ENCODE measurements around the gene TMPRSS4. TPM values are rescaled to one million over a fixed set of nuclear protein-coding genes. Genes with fewer than 3 reads are reported as not detected.

TMPRSS4 gene
- total RNA-seq, 1 experiment from 2014 or later: 99.9 TPM

- no peaks in the 10 kb centered on the region for H3K27me3 Mint-ChIP-seq (ENCODE audit: unreplicated experiment)
- intact Hi-C loops (cut with micrococcal nuclease; ENCODE audit: unreplicated experiment): no loop called here
- no peak overlapping the region for H3K4me3 Mint-ChIP-seq (ENCODE audit: low read depth, unreplicated experiment)
- TF ChIP-seq CTCF (IDR thresholded peaks at IDR 0.05; ENCODE audit: unreplicated experiment): no peak
- H3K9me3 Mint-ChIP-seq (ENCODE audit: low read depth, unreplicated experiment): no peaks in the 10 kb centered on the region
- CTCF ChIA-PET: no interaction called here
- peaks cover 21% of the 10 kb centered on the region for H3K36me3 Mint-ChIP-seq (ENCODE audit: insufficient read depth, unreplicated experiment)
- no TSS peak for BruUV-seq (replicated peaks)
- DNase-seq: no peak
- H3K4me1 Mint-ChIP-seq (ENCODE audit: low read depth, unreplicated experiment): no peaks in the 10 kb centered on the region
- no peak overlapping the region for H3K27ac Mint-ChIP-seq (ENCODE audit: unreplicated experiment)
These were observed 34.8 kb downstream of the TMPRSS4 start for GRCh38 chr11:118111744-118112035.

GRCh38 chr11:118112711-118113430, 36.0 kb downstream of the TMPRSS4 start:
- H3K36me3 Mint-ChIP-seq (ENCODE audit: insufficient read depth, unreplicated experiment): peaks cover 21% of the 10 kb centered on the region
- no peaks in the 10 kb centered on the region for H3K4me1 Mint-ChIP-seq (ENCODE audit: low read depth, unreplicated experiment)
- BruUV-seq (replicated peaks): no TSS peak
- no peak overlapping the region for H3K4me3 Mint-ChIP-seq (ENCODE audit: low read depth, unreplicated experiment)
- H3K27me3 Mint-ChIP-seq (ENCODE audit: unreplicated experiment): no peaks in the 10 kb centered on the region
- intact Hi-C loops (cut with micrococcal nuclease; ENCODE audit: unreplicated experiment): no loop called here
- no peak for DNase-seq
- H3K27ac Mint-ChIP-seq (ENCODE audit: unreplicated experiment): no peak overlapping the region
- CTCF ChIA-PET: no interaction called here
- no peak for TF ChIP-seq CTCF (IDR thresholded peaks at IDR 0.05; ENCODE audit: unreplicated experiment)
- no peaks in the 10 kb centered on the region for H3K9me3 Mint-ChIP-seq (ENCODE audit: low read depth, unreplicated experiment)

- TF ChIP-seq CTCF (IDR thresholded peaks at IDR 0.05; ENCODE audit: unreplicated experiment): no peak
- intact Hi-C loops (cut with micrococcal nuclease; ENCODE audit: unreplicated experiment): no loop called here
- Mint-ChIP-seq H3K4me3 (ENCODE audit: low read depth, unreplicated experiment) (no peak overlapping the region), H3K36me3 (ENCODE audit: insufficient read depth, unreplicated experiment) (peaks cover 21% of the 10 kb centered on the region), H3K27ac (ENCODE audit: unreplicated experiment) (no peak overlapping the region), H3K4me1 (ENCODE audit: low read depth, unreplicated experiment) (no peaks in the 10 kb centered on the region), H3K27me3 (ENCODE audit: unreplicated experiment) (no peaks in the 10 kb centered on the region), H3K9me3 (ENCODE audit: low read depth, unreplicated experiment) (no peaks in the 10 kb centered on the region)
- no peak for DNase-seq
- no TSS peak for BruUV-seq (replicated peaks)
- CTCF ChIA-PET: interaction anchor here (0.6 kb wide), 1 partner anchor 66 kb away, joined by 3 read pairs; no protein-coding TSS in a partner anchor
These were observed 37.4 kb downstream of the TMPRSS4 start for GRCh38 chr11:118114266-118114665.

GRCh38 chr11:118115048-118115447, 38.2 kb downstream of the TMPRSS4 start:
- TF ChIP-seq CTCF (IDR thresholded peaks at IDR 0.05; ENCODE audit: unreplicated experiment): no peak
- CTCF ChIA-PET: interaction anchor here (0.6 kb wide), 1 partner anchor 67 kb away, joined by 3 read pairs; no protein-coding TSS in a partner anchor
- peaks cover 21% of the 10 kb centered on the region for H3K36me3 Mint-ChIP-seq (ENCODE audit: insufficient read depth, unreplicated experiment)
- no peak for DNase-seq
- intact Hi-C loops (cut with micrococcal nuclease; ENCODE audit: unreplicated experiment): no loop called here
- no peaks in the 10 kb centered on the region for H3K27me3 Mint-ChIP-seq (ENCODE audit: unreplicated experiment)
- H3K9me3 Mint-ChIP-seq (ENCODE audit: low read depth, unreplicated experiment): no peaks in the 10 kb centered on the region
- H3K4me1 Mint-ChIP-seq (ENCODE audit: low read depth, unreplicated experiment): no peaks in the 10 kb centered on the region
- no TSS peak for BruUV-seq (replicated peaks)
- no peak overlapping the region for H3K4me3 Mint-ChIP-seq (ENCODE audit: low read depth, unreplicated experiment)
- H3K27ac Mint-ChIP-seq (ENCODE audit: unreplicated experiment): no peak overlapping the region
